Activated naive CD4-positive, alpha-beta T cell treated with anti-CD3 and anti-CD28 coated beads for 36 hours (primary cell): ENCODE data around the gene USPL1. TPM values are rescaled to one million over a fixed set of nuclear protein-coding genes. Genes with fewer than 3 reads are reported as not detected.
A peak's percentile ranks its signal among the peaks of the same experiment; 100 is the strongest.
"Not testable (repeated sequence)": the region's sequence is repeated elsewhere in the genome, so short reads cannot be mapped to it uniquely, and the experiment has no call there.

Experiments used
- CTCF ChIA-PET: fragments of 350-600 bp; sonication (Branson Sonifier 250); formaldehyde crosslinking; loops from one replicate; lab custom pipeline; 2021; ENCODE audit warnings: antibody characterized with exemption; lab: Charles Lee
- DNase-seq: peaks from one replicate; pipeline ENCODE4 v3.0.0-alpha.2; 2020
- H3K27ac Mint-ChIP-seq: one replicate; pipeline ENCODE4 v1.8.0; 2021; ENCODE audit warnings: mild to moderate bottlenecking, mixed read lengths
- H3K27me3 Mint-ChIP-seq: one replicate; pipeline ENCODE4 v1.8.0; 2021; ENCODE audit warnings: low read depth, mixed read lengths
- H3K36me3 Mint-ChIP-seq: one replicate; pipeline ENCODE4 v1.8.0; 2021; ENCODE audit warnings: low read depth, mixed read lengths
- H3K4me1 Mint-ChIP-seq: one replicate; pipeline ENCODE4 v1.8.0; 2021; ENCODE audit warnings: low read depth, mixed read lengths
- H3K4me3 Mint-ChIP-seq: one replicate; pipeline ENCODE4 v1.8.0; 2021; ENCODE audit warnings: mild to moderate bottlenecking, moderate library complexity, mixed read lengths
- H3K9me3 Mint-ChIP-seq: one replicate; pipeline ENCODE4 v1.8.0; 2021; ENCODE audit warnings: mixed read lengths
- intact Hi-C: fragments of 100-400 bp; cut with micrococcal nuclease; formaldehyde crosslinking; loops from one replicate; pipeline ENCODE4 v1.15.1; 2023
- total RNA-seq, 2 experiments: library from RNA; stranded (reverse); gene quantifications; one replicate each; pipeline ENCODE4 v1.2.3, GENCODE V29; 2021

USPL1 gene
- total RNA-seq, 2 experiments from 2014 or later, result 10.7 to 11.3 TPM

DNA sequence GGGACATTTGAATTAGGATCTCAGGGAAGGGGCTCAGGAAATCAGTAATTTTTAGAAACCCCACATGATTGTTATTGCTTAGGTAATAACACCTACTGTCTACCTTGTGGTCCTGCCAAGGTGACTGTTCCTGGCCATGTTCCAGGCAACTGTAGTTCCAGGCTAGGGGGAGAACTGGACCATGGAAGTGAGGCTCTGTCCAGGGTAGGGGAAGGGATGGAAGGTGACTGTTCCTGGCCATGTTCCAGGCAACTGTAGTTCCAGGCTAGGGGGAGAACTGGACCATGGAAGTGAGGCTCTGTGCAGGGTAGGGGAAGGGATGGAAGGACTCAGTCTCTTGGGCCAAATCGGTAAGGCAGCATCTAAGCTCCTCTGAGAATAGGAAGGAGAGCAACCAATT lies 23.5 kb downstream of the USPL1 start:
- H3K4me3 Mint-ChIP-seq, H3K27ac Mint-ChIP-seq, intact Hi-C loops, CTCF ChIA-PET, H3K9me3 Mint-ChIP-seq, H3K27me3 Mint-ChIP-seq, DNase-seq: not testable (repeated sequence)
- H3K36me3 Mint-ChIP-seq, result peaks cover 34% of the 10 kb centered on the region
- peaks cover 20% of the 10 kb centered on the region for H3K4me1 Mint-ChIP-seq

DNA sequence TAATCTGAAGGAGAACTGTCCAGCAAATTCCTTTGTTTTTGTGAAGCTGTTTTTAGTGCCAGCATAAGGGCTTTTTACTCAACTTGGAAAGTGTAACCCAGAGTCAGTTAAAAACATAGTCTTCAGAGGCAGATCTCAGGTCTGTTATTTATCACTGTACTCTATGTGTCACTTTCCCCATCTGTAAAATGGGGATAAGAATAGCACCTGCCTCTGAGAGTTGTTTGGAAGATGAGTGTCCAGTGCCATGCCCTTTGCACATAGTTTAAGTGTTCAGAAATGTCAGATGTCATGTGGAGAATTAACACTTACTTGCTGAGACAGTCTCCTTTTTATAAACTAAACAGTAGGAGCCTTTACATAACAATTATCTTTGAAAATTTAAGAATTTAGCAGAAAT lies 27.9 kb downstream of the USPL1 start:
- Mint-ChIP-seq H3K36me3 (peaks cover 44% of the 10 kb centered on the region), H3K4me3 (no peak overlapping the region), H3K9me3 (no peaks in the 10 kb centered on the region), H3K27me3 (no peaks in the 10 kb centered on the region), H3K4me1 (peaks cover 10% of the 10 kb centered on the region), H3K27ac (no peak overlapping the region)
- intact Hi-C loops, result no loop called here
- CTCF ChIA-PET, result interaction anchor here (0.8 kb wide), 1 partner anchor 12 kb away, joined by 3 read pairs; no protein-coding TSS in a partner anchor
- no peak for DNase-seq

DNA sequence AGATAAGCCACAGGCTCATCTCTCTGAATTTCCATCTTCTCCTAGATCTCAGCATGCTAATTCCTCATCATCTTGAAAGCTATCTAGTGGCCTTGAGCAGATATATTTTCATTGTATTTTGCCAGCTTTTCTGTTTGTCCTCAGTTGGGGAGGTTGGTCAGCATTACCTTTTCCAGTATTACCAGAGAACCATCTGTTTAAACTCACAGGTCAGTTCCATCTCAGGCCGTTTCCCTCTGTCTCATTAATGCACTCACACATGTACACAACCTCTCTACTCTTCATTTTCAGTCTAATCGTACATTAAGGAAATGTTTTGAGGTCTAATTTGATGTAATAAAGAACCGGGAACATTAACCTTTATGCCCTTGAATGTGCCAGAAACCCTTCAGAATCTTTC lies 29.7 kb downstream of the USPL1 start:
- DNase-seq, result no peak
- peaks cover 30% of the 10 kb centered on the region for H3K36me3 Mint-ChIP-seq
- H3K4me3 Mint-ChIP-seq, result no peak overlapping the region
- H3K27me3 Mint-ChIP-seq, result no peaks in the 10 kb centered on the region
- peaks cover 18% of the 10 kb centered on the region for H3K4me1 Mint-ChIP-seq
- intact Hi-C loops, result no loop called here
- CTCF ChIA-PET, result no interaction called here
- no peaks in the 10 kb centered on the region for H3K9me3 Mint-ChIP-seq
- H3K27ac Mint-ChIP-seq, result no peak overlapping the region

DNA sequence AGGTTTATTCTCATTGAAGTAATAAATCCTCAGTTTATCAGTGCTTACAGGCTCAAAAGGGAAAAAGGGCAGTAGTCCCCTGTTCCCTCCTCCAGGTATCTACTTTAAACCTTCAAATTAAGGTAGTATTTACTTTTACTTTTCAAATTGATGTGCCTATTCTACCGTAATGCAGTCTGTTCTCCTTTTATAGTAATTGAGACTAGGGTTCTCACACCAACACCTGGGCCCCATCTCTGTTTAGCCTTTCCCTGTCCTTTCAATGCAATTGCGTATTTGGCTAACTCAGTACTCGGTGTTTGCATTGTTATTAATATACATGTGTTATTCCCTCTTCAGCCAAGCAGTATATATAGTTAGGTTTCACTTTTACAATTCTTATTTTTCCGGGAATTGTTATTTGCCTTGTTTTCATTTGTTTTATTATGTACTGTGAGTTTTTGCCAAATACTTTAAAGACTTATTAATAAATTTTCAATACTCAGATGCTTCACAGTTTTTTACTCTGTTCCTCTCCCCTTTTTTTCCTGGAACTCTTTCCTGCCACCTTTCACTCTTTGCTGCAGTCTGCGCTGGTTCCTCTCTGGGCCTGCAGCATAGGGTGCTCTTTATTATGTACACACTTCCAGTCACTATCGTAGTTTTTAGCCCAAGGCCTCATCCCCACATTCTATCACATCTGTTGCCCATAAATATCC lies 30.3 kb downstream of the USPL1 start:
- DNase-seq, result no peak
- H3K4me3 Mint-ChIP-seq, result no peak overlapping the region
- no peaks in the 10 kb centered on the region for H3K9me3 Mint-ChIP-seq
- CTCF ChIA-PET, result no interaction called here
- no peak overlapping the region for H3K27ac Mint-ChIP-seq
- intact Hi-C loops, result no loop called here
- no peaks in the 10 kb centered on the region for H3K27me3 Mint-ChIP-seq
- peaks cover 22% of the 10 kb centered on the region for H3K4me1 Mint-ChIP-seq
- peaks cover 32% of the 10 kb centered on the region for H3K36me3 Mint-ChIP-seq

DNA sequence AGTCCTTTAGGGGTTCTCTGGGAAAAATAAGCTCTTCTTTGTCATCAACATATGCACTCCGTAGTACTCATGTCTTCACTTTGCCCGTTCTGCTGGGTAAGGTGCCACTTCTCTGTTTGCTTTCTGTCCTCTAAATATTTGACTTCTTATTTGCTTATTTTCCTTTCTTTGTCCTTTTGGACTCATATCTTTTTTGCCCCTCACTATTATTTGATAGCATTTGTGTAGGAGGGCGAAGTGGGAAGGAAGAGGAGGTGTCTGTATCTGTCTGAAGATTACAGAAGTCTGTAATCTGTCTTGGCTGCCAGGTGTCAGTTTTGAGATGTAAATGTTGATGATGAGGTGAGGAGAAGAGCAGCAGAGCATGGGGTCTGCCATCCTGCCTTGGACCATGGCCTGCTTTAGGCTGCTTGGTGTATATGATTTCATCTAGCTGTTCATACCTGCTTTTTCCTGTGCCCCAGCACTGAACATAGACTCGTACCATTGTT lies 30.8 kb downstream of the USPL1 start:
- no peak overlapping the region for H3K27ac Mint-ChIP-seq
- H3K4me3 Mint-ChIP-seq, result no peak overlapping the region
- intact Hi-C loops, result no loop called here
- CTCF ChIA-PET, result no interaction called here
- no peak for DNase-seq
- H3K9me3 Mint-ChIP-seq, result no peaks in the 10 kb centered on the region
- H3K27me3 Mint-ChIP-seq, result no peaks in the 10 kb centered on the region
- peaks cover 33% of the 10 kb centered on the region for H3K36me3 Mint-ChIP-seq
- peaks cover 26% of the 10 kb centered on the region for H3K4me1 Mint-ChIP-seq

- DNase-seq, H3K27me3 Mint-ChIP-seq, H3K4me3 Mint-ChIP-seq, CTCF ChIA-PET, intact Hi-C loops, H3K9me3 Mint-ChIP-seq, H3K27ac Mint-ChIP-seq: not testable (repeated sequence)
- Mint-ChIP-seq H3K36me3 (peaks cover 38% of the 10 kb centered on the region), H3K4me1 (peaks cover 29% of the 10 kb centered on the region)
Measured at GRCh38 chr13:30651648-30652047, 33.9 kb downstream of the USPL1 start.

- CTCF ChIA-PET, result no interaction called here
- Mint-ChIP-seq H3K9me3 (no peaks in the 10 kb centered on the region), H3K27me3 (no peaks in the 10 kb centered on the region), H3K4me3 (no peak overlapping the region), H3K4me1 (peaks cover 29% of the 10 kb centered on the region), H3K36me3 (peaks cover 45% of the 10 kb centered on the region), H3K27ac (no peak overlapping the region)
- intact Hi-C loops, result no loop called here
- DNase-seq, result no peak
Measured at GRCh38 chr13:30652746-30653386, 35.1 kb downstream of the USPL1 start.

DNA sequence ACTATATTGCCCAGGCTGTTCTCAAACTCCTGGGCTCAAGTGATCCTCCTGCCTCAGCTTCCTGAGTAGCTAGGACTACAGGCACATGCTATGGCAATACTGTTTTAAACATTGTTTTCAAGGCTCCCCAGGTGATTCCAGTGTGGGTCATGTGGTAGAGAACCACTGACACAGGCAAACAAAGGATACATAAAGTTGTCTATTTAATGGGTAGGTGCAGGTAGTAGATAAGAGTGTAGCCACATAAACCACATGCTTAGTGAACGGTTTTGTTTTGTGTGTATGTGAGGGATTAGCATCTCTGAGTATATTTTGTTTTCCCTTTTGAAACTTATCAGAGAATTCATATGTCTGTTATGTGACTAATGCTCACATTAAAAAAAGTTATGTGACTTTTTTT lies 36.7 kb downstream of the USPL1 start:
- H3K4me3 Mint-ChIP-seq, result no peak overlapping the region
- H3K9me3 Mint-ChIP-seq, result no peaks in the 10 kb centered on the region
- intact Hi-C loops, result loop anchor here (1.0 kb wide), 2 partner anchors 86 to 90 kb away; no protein-coding TSS in a partner anchor
- peaks cover 23% of the 10 kb centered on the region for H3K4me1 Mint-ChIP-seq
- CTCF ChIA-PET, result no interaction called here
- H3K27me3 Mint-ChIP-seq, result no peaks in the 10 kb centered on the region
- peaks cover 45% of the 10 kb centered on the region for H3K36me3 Mint-ChIP-seq
- peak overlapping the region; percentile 16 for H3K27ac Mint-ChIP-seq
- DNase-seq, result no peak

DNA sequence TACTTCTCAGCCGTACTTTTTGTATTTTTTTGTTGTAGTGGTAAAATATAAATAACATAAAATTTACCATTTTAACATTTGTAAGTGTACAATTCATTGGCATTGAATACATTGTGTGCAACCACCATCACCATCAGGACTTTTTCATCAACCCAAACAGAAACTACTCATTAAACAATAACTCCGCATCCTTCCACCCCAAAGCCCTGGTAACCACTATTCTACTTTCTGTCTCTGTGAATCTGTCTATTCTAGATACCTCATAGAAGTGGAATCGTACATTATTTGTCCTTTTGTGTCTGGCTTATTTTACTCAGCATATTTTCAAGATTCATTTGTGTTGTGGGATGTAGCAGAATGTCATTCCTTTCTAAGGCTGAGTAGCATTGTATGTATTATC lies 38.5 kb downstream of the USPL1 start:
- no peak overlapping the region for H3K27ac Mint-ChIP-seq
- no peaks in the 10 kb centered on the region for H3K27me3 Mint-ChIP-seq
- H3K36me3 Mint-ChIP-seq, result peaks cover 42% of the 10 kb centered on the region
- H3K4me1 Mint-ChIP-seq, result peaks cover 23% of the 10 kb centered on the region
- intact Hi-C loops, result no loop called here
- H3K9me3 Mint-ChIP-seq, result no peaks in the 10 kb centered on the region
- CTCF ChIA-PET, result interaction anchor here (0.6 kb wide), 1 partner anchor 302 kb away, joined by 3 read pairs; no protein-coding TSS in a partner anchor
- H3K4me3 Mint-ChIP-seq, result no peak overlapping the region
- no peak for DNase-seq

- Mint-ChIP-seq H3K4me3 (no peak overlapping the region), H3K9me3 (no peaks in the 10 kb centered on the region), H3K27me3 (no peaks in the 10 kb centered on the region), H3K36me3 (peaks cover 29% of the 10 kb centered on the region), H3K4me1 (peaks cover 2% of the 10 kb centered on the region), H3K27ac (no peak overlapping the region)
- intact Hi-C loops, result no loop called here
- CTCF ChIA-PET, result no interaction called here
- DNase-seq, result no peak
Measured at GRCh38 chr13:30659980-30660379, 42.3 kb downstream of the USPL1 start.

DNA sequence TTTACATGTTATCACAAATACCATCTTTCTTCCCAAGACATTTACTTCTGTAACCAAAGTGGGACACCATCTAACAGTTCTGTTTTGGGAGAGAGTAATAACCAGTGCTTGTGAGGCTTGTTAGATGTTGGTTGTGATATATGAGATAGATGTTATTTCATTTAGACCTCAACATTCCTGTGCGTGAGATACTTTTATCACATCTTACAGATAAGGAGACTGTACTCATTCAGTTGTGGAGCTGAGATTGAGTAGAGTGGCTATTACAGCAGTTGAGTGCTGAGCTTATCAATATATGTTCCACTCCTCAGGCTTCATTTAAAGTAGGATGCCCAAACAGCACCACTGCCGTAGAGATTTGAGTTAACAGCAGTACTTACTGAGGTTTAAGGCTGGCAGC lies 43.1 kb downstream of the USPL1 start:
- no peak overlapping the region for H3K27ac Mint-ChIP-seq
- intact Hi-C loops, result no loop called here
- no peaks in the 10 kb centered on the region for H3K27me3 Mint-ChIP-seq

GRCh38 chr13:30664689-30665275 lies 47.1 kb downstream of the USPL1 start:
- CTCF ChIA-PET, result interaction anchor here (1.2 to 1.8 kb wide), 2 partner anchors 139 to 191 kb away, joined by 3 to 4 read pairs; no protein-coding TSS in a partner anchor
- Mint-ChIP-seq H3K4me3 (no peak overlapping the region), H3K4me1 (no peaks in the 10 kb centered on the region), H3K9me3 (no peaks in the 10 kb centered on the region), H3K27me3 (no peaks in the 10 kb centered on the region), H3K36me3 (peaks cover under 1% of the 10 kb centered on the region), H3K27ac (no peak overlapping the region)
- DNase-seq, result no peak
- intact Hi-C loops, result no loop called here

More for the DNA sequence above, 43.1 kb downstream of the USPL1 start:
- CTCF ChIA-PET, result no interaction called here
- no peak for DNase-seq
- no peaks in the 10 kb centered on the region for H3K9me3 Mint-ChIP-seq
- no peaks in the 10 kb centered on the region for H3K4me1 Mint-ChIP-seq
- no peak overlapping the region for H3K4me3 Mint-ChIP-seq
- H3K36me3 Mint-ChIP-seq, result peaks cover 25% of the 10 kb centered on the region
